ENCODE measurements around the gene CRTC2. TPM values are rescaled to one million over a fixed set of nuclear protein-coding genes. Genes with fewer than 3 reads are reported as not detected.

The CRTC2 gene
- total and polyA plus RNA-seq, 9 of the 15 experiments (the other 6 are each of a cell fraction or from before 2014, with no cell fraction given): 2.7 to 26.4 (median 10.2) TPM

GRCh38 chr1:153985341-153985912, 27.0 kb upstream of the CRTC2 start (continued):
- TF ChIP-seq PBX2 (CRISPR knock-in tag; IDR thresholded peaks at IDR 0.05; ENCODE audit: low read depth) (no peak), PBX2 (tag; conservative IDR thresholded peaks at IDR 0.05; ENCODE audit: low read depth) (no peak), E2F6 (IDR thresholded peaks at IDR 0.05; ENCODE audit: borderline replicate concordance in 1 of 2, extremely low read depth in 1 of 2, insufficient read depth in 1 of 2, insufficient read length in 1 of 2, low read depth in 1 of 2, low read length in 1 of 2, poor library complexity in 1 of 2, severe bottlenecking in 1 of 2) (no peak), FOXA3 (CRISPR knock-in tag; conservative IDR thresholded peaks at IDR 0.05 in 1 of 2, IDR thresholded peaks at IDR 0.05 in 1 of 2) (no peak), NR0B1 (IDR thresholded peaks at IDR 0.05; ENCODE audit: partially characterized antibody) (no peak), SNRNP70 (optimal IDR thresholded peaks at IDR 0.05; ENCODE audit: low read depth, low read length) (no peak), GTF2F1 (IDR thresholded peaks at IDR 0.05; ENCODE audit: low read depth, low read length) (no peak), MNT (conservative IDR thresholded peaks at IDR 0.05) (peak in 1 of 2 experiments; percentile 46; a peak in 1 of 4 replicates), NKRF (IDR thresholded peaks at IDR 0.05; ENCODE audit: borderline replicate concordance) (peak; percentile 38; the same call in 1 of the 2 replicates), E2F1 (CRISPR knock-in tag; IDR thresholded peaks at IDR 0.05) (no peak), TFAP4 (CRISPR knock-in tag; IDR thresholded peaks at IDR 0.05; ENCODE audit: borderline replicate concordance) (peak; percentile 50; the same call in 1 of the 2 replicates), KAT8 (IDR thresholded peaks at IDR 0.05; ENCODE audit: low read depth) (no peak), POLR2B (IDR thresholded peaks at IDR 0.05; ENCODE audit: low read depth, partially characterized antibody) (peak; percentile 52), HNRNPLL (IDR thresholded peaks at IDR 0.05; ENCODE audit: low read depth, low read length, poor library complexity, severe bottlenecking) (no peak)

Data from K562 (cell line).